Measurements from ENCODE around the gene JAK1. TPM values are rescaled to one million over a fixed set of nuclear protein-coding genes. Genes with fewer than 3 reads are reported as not detected.

The JAK1 gene
- total and polyA plus RNA-seq, 9 of the 15 experiments (the other 6 are each of a cell fraction or from before 2014, with no cell fraction given) = 9.7 to 44.1 (median 42.5) TPM

GRCh38 chr1:64836802-64837201, 129.5 kb downstream of the JAK1 start:
- CTCF ChIA-PET (ENCODE audit: low intra/inter-chr PET ratio) = no interaction called here
- H3K36me3 ChIP-seq (ENCODE audit: control insufficient read depth, insufficient read depth, low read length) = peaks cover 85% of the 10 kb centered on the region; the same call in 2 of the 3 replicates

More at GRCh38 chr1:64836802-64837201, 129.5 kb downstream of the JAK1 start:
- no peaks in the 10 kb centered on the region for H3K27me3 ChIP-seq (ENCODE audit: control insufficient read depth in 2 of 2, insufficient read depth in 2 of 2, low read length in 2 of 2)
- intact Hi-C loops (cut with micrococcal nuclease) = loop anchor here (5.0 kb wide), 1 partner anchor 185 kb away; no protein-coding TSS in a partner anchor
- no peaks in the 10 kb centered on the region for H3K9me1 ChIP-seq (ENCODE audit: control insufficient read depth, insufficient read depth, low read length)
- FAIRE-seq = no peak
- H3K27ac ChIP-seq (ENCODE audit: extremely low read depth, low read depth, low read length) = no peak overlapping the region
- DNase-seq (ENCODE audit: extremely low read depth in 1 of 4, low spot score in 3 of 4) = no peak
- H3K79me2 ChIP-seq (ENCODE audit: control insufficient read depth, insufficient read depth, low read length) = no peaks in the 10 kb centered on the region
- TF ChIP-seq POLR3G (IDR thresholded peaks at IDR 0.05; ENCODE audit: extremely low read depth, insufficient read length, insufficient replicate concordance) = no peak
- no peak for TF ChIP-seq NFXL1 (CRISPR knock-in tag; IDR thresholded peaks at IDR 0.05)
- TF ChIP-seq PTBP1 (IDR thresholded peaks at IDR 0.05; ENCODE audit: low read depth, low read length) = no peak
- no peak for TF ChIP-seq DMBX1 (CRISPR knock-in tag; IDR thresholded peaks at IDR 0.05; ENCODE audit: borderline replicate concordance)
- TF ChIP-seq PHF20 (IDR thresholded peaks at IDR 0.05; ENCODE audit: partially characterized antibody) = no peak
- TF ChIP-seq ZC3H8 (IDR thresholded peaks at IDR 0.05) = no peak
- no peak for TF ChIP-seq CBFB (CRISPR knock-in tag; IDR thresholded peaks at IDR 0.05)
- TF ChIP-seq IRF2 (CRISPR knock-in tag; IDR thresholded peaks at IDR 0.05) = no peak
- no peak for TF ChIP-seq MECOM (CRISPR knock-in tag; IDR thresholded peaks at IDR 0.05)
- no peak for TF ChIP-seq FOXP1 (CRISPR knock-in tag; IDR thresholded peaks at IDR 0.05)
- TF ChIP-seq CTCF (IDR thresholded peaks at IDR 0.05 in 2 of 3, conservative IDR thresholded peaks at IDR 0.05 in 1 of 3; ENCODE audit: insufficient read depth in 2 of 3, low read depth in 1 of 3, low read length in 3 of 3) = no peak
- TF ChIP-seq HES1 (IDR thresholded peaks at IDR 0.05; ENCODE audit: low read depth) = no peak
- TF ChIP-seq NKRF (IDR thresholded peaks at IDR 0.05; ENCODE audit: borderline replicate concordance) = no peak
- TF ChIP-seq ARNT (IDR thresholded peaks at IDR 0.05) = no peak
- no peak for TF ChIP-seq GABPA (tag; conservative IDR thresholded peaks at IDR 0.05; ENCODE audit: low read depth)
- 0 out of 2 replicates have a peak, but pooled peaks cover 3% of the 10 kb centered on the region for H4K20me1 ChIP-seq (replicated peaks; ENCODE audit: control insufficient read depth, insufficient read depth, low read length)
- in situ Hi-C loops (cut with MboI) = no loop called here
- H2AFZ ChIP-seq (ENCODE audit: low read depth, low read length) = no peak overlapping the region
- POLR2A ChIA-PET = no interaction called here
- ATAC-seq = no peak
- no peaks in the 10 kb centered on the region for H3K4me1 ChIP-seq (replicated peaks in 1 of 2; ENCODE audit: control insufficient read depth in 2 of 2, insufficient read depth in 2 of 2, low read length in 2 of 2)
- H3K4me3 ChIP-seq = no peak overlapping the region
- 93% methylated on average over 8 of the region's 8 CpGs for WGBS (ENCODE audit: insufficient coverage, low coverage, missing lambda C conversion rate)
- H3K4me2 ChIP-seq (ENCODE audit: insufficient read depth, low read length) = no peak overlapping the region
- no peak overlapping the region for H3K9ac ChIP-seq (ENCODE audit: insufficient read depth in 1 of 2, low read depth in 2 of 2, low read length in 2 of 2)
- no peaks in the 10 kb centered on the region for H3K9me3 ChIP-seq (replicated peaks; ENCODE audit: control insufficient read depth, insufficient read depth, low read depth, low read length)
- no TSS peak for BruUV-seq (replicated peaks)

Data from K562 (cell line).